Measurements from ENCODE around the gene NUDT21.

The NUDT21 gene

DNA sequence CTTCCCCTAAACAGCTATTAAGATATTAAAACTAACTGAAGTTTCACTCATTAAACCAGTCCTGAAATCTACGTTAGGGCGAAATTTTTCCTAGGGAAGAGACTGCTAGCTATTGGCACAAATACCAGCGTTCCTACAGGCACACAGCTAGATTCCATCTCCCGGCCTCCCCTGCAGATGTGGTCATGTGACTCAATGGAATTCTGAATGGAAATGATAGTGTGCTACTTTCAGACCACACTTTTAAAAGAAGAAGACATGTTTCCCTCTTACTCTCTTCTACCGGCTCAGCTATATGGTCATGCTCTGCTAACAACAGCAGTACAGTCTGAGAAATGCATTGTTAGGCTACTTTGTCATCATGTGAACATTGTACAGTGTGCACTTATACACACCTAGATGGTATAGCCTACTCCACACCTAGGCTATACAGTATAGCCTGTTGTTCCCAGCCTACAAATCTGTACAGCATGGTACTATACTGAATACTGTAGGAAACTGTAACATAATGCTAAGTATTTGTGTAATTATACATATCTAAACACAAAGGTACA is 31.6 kb upstream of the NUDT21 start:
- no peak for TF ChIP-seq ZFX (IDR thresholded peaks at IDR 0.05)
- TF ChIP-seq, protein P1, sequence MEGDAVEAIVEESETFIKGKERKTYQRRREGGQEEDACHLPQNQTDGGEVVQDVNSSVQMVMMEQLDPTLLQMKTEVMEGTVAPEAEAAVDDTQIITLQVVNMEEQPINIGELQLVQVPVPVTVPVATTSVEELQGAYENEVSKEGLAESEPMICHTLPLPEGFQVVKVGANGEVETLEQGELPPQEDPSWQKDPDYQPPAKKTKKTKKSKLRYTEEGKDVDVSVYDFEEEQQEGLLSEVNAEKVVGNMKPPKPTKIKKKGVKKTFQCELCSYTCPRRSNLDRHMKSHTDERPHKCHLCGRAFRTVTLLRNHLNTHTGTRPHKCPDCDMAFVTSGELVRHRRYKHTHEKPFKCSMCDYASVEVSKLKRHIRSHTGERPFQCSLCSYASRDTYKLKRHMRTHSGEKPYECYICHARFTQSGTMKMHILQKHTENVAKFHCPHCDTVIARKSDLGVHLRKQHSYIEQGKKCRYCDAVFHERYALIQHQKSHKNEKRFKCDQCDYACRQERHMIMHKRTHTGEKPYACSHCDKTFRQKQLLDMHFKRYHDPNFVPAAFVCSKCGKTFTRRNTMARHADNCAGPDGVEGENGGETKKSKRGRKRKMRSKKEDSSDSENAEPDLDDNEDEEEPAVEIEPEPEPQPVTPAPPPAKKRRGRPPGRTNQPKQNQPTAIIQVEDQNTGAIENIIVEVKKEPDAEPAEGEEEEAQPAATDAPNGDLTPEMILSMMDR (conservative IDR thresholded peaks at IDR 0.05): no peak
- no peak overlapping the region for H3K27ac ChIP-seq

DNA sequence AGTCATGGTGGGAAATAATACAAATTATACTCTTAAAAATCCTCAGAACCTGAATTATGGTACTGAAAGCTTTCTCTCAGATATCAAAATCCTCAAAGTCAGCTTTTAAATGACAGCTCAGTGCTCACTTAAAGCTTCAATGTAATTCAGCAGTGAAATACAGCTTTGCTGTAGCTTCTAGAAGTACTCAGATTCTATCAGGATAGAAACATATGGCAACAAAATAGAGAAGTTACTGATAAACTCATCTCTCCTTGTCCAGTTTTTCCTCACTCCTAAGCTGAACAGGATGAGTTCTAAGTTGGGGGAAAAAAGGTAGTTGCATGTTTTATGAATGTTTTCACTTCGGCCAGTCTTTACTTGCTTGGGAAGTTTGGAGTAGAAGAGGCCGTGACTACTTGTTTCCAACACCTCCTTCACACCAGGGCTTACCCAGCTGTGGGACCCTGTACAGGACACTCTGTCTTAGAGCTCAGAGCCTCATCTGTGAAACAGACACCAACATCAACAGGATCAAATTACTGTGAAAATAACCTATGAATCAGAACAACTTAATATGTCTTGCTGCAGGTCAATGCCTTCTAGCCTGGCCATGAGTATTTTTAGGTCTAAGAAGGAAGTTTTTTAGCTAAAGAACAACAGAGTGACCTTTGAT is 30.5 kb upstream of the NUDT21 start:
- TF ChIP-seq, protein P1 (conservative IDR thresholded peaks at IDR 0.05): no peak
- TF ChIP-seq ZFX (IDR thresholded peaks at IDR 0.05): no peak

DNA sequence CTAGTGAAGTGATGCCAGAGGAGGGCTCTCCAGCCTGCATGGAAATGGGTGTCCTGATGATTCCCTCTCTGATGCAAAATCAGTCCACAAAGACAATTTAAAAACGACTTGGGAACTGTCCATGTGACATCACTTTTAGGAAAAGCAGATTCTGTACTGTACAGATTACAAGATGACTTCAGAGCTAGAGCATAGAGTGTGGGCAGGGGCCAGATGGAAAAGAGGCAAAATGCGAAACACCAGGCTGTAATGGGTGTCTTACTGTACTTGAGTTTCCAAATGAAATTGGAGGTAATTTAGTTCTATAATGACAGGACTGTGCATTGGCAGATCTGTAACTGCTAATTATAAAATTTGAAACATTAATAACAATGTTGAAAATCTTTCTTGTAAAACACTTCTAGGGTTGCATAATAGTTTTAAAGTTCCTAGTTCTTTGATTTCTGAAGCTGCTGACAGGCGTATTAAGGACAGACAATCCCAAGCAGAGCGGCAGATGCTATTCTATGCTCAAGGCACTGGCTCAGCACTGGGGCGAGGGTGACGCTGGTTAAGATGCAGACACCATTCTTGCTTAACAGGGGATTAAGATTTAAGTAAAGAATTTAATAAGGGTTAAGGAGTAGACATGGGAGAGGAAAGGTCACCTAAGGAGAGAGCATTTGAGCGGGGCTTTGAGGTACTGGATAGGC is 29.8 kb upstream of the NUDT21 start:
- no peak overlapping the region for H3K27ac ChIP-seq
- no peak for TF ChIP-seq ZFX (IDR thresholded peaks at IDR 0.05)
- TF ChIP-seq, protein P1 (conservative IDR thresholded peaks at IDR 0.05): no peak

More for the DNA sequence above, 30.5 kb upstream of the NUDT21 start:
- no peak overlapping the region for H3K27ac ChIP-seq

DNA sequence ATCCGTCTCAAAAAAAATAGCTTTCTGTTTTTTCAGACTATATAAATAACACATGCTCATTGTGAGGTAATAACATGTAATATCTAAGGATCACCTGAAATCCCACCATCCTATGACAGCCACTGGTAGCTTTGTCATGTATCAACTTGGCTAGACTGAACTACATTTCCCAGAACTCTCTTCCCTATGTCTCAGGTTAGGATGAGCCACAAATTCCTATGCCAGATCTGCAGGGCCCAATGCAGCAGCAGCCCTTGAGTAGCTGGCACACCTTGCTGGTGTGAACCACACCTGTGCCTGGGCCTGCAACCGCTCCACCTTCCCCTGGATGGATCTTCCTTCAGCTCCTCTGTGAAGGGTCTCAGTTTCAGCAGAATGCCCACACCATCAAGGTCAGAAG is 28.3 kb upstream of the NUDT21 start:
- TF ChIP-seq ZFX (IDR thresholded peaks at IDR 0.05): no peak
- TF ChIP-seq, protein P1 (conservative IDR thresholded peaks at IDR 0.05): no peak
- no peak overlapping the region for H3K27ac ChIP-seq

DNA sequence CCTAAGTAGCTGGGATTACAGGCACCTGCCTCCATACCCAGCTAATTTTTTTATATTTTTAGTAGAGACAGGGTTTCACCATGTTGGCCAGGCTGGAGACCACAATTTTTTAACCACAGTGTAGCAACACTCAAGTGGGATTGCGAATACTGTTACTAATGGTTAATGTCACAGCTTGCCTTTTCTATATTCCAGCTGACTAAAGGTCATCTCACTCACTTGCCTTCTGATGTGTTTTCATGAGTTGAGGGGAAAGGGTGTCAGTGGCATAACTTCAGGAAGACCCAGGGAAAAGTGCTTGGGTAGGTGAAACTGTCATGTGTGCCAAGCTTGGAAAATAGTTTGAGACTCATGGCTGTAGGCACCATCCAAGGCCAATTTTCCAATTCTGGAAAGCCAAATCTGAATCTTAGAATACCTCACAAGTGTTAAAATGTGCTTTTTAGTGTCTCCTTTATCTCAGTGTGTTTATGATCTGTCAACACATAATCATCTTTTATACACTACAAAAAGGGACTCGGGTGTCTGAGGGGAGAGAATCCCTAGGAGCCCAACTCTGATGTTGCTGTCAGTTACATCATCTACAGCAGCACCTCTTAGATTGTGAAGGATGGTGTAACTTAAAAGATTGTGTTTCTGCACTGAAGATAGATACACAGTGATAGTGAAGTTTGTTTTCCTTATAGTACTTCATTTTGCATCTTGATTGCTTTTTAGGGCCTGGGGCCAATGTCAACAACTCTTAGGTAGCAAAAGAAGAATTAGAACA is 27.3 kb upstream of the NUDT21 start:
- H3K27ac ChIP-seq: no peak overlapping the region
- no peak for TF ChIP-seq ZFX (IDR thresholded peaks at IDR 0.05)
- TF ChIP-seq, protein P1 (conservative IDR thresholded peaks at IDR 0.05): no peak

DNA sequence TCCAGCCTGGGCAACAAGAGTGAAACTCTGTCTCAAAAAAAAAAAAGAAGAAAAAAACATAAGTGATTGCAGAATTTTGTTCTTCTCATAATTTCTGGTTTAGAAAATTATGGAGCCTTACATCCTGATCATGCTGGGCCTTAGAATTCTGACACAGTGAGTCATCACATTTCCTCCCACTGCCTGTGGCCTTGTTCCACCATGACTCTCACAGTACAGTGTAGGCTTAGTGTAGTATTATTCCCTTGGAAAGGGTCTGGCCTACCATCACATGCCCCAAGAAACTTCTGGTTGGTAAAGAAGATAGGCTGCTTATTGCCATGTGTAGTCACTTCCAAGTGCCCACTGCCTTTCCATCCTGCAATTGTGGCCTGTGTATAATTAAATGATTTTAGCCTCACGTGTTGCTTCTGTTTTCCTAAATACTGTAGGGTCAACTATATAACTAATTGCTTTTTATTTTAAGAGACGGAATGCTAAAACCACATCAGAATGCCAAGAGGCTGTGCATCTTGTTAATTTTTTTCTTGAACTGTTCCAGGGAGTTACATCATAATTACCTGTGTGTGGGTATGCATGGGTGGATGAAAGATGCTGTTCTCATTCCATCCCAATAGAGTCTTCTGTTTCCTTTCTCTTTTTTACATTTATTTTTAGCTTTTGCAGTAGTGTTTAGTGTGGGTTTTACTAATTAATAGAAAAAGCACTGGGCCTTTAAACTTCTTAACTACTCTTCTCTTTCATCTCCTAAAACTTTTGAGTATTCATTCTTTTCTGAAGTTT is 26.2 kb upstream of the NUDT21 start:
- no peak overlapping the region for H3K27ac ChIP-seq
- TF ChIP-seq, protein P1 (conservative IDR thresholded peaks at IDR 0.05): no peak
- no peak for TF ChIP-seq ZFX (IDR thresholded peaks at IDR 0.05)
